Liver (tissue), 9 donors: ENCODE data around the gene SAV1. TPM values are rescaled to one million over a fixed set of nuclear protein-coding genes. Genes with fewer than 3 reads are reported as not detected.

Experiments used
- DNase-seq: peaks from one replicate; pipeline ENCODE4 v3.0.0-alpha.2; 2017; ENCODE audit warnings: low spot score
- H3K27ac ChIP-seq, 2 donors: one replicate each; pipeline ENCODE4 v1.7.0; 2013; ENCODE audit warnings: inconsistent platforms in 2 of 2, low read length in 2 of 2, control low read depth in 1 of 2, low read depth in 1 of 2, mild to moderate bottlenecking in 1 of 2
- H3K27me3 ChIP-seq, 4 donors: one replicate each; pipeline versions ENCODE4 v1.6.1 to v1.7.0; 2013; ENCODE audit warnings: low read length in 3 of 4, inconsistent platforms in 1 of 4, mild to moderate bottlenecking in 1 of 4, moderate library complexity in 1 of 4; ENCODE audit not compliant: control insufficient read depth in 4 of 4, insufficient read depth in 4 of 4
- H3K36me3 ChIP-seq, 4 donors: one replicate each; pipeline versions ENCODE4 v1.6.1 to v1.7.0; 2013; ENCODE audit warnings: low read length in 3 of 4, mild to moderate bottlenecking in 3 of 4, low read depth in 1 of 4, moderate library complexity in 1 of 4; ENCODE audit not compliant: control insufficient read depth in 4 of 4, insufficient read depth in 3 of 4
- H3K4me1 ChIP-seq, 4 donors: one replicate each; pipeline versions ENCODE4 v1.6.1 to v1.7.0; 2013; ENCODE audit warnings: low read length in 3 of 4, mild to moderate bottlenecking in 3 of 4, moderate library complexity in 1 of 4; ENCODE audit not compliant: control insufficient read depth in 4 of 4, insufficient read depth in 4 of 4
- H3K4me3 ChIP-seq, 3 donors: one replicate each; pipeline versions ENCODE4 v1.6.1 to v1.7.0; 2013; ENCODE audit warnings: low read length in 3 of 3, control low read depth in 1 of 3, low read depth in 1 of 3, mild to moderate bottlenecking in 1 of 3
- H3K9ac ChIP-seq, 2 donors: one replicate each; pipeline ENCODE4 v1.7.0; 2013; ENCODE audit warnings: low read length in 2 of 2, mild to moderate bottlenecking in 2 of 2, moderate library complexity in 2 of 2, control low read depth in 1 of 2, low read depth in 1 of 2
- H3K9me3 ChIP-seq, 4 donors: one replicate each; pipeline versions ENCODE4 v1.6.1 to v1.7.0; 2013; ENCODE audit warnings: low read length in 3 of 4; ENCODE audit not compliant: control insufficient read depth in 4 of 4
- FOXA1 ChIP-seq: IDR thresholded peaks from 2 replicates; pipeline ENCODE4 v1.6.1; 2016; ENCODE audit warnings: antibody characterized with exemption
- HNF4A ChIP-seq, 2 donors: conservative IDR thresholded peaks; 2 replicates each; pipeline ENCODE4 v1.6.1; 2016; ENCODE audit warnings: antibody characterized with exemption in 2 of 2, mild to moderate bottlenecking in 2 of 2
- JUND ChIP-seq, 2 donors: IDR thresholded peaks; 2 replicates each; pipeline ENCODE4 v1.6.1; 2016; ENCODE audit warnings: antibody characterized with exemption in 2 of 2
- NR2F2 ChIP-seq: IDR thresholded peaks from 2 replicates; pipeline ENCODE4 v1.6.1; 2016; ENCODE audit warnings: antibody characterized with exemption
- RAD21 ChIP-seq, 2 donors: IDR thresholded peaks; 2 replicates each; pipeline ENCODE4 v1.6.1; 2016; ENCODE audit warnings: antibody characterized with exemption in 2 of 2, mild to moderate bottlenecking in 2 of 2
- RXRA ChIP-seq, 2 donors: IDR thresholded peaks; 2 replicates each; pipeline ENCODE4 v1.6.1; 2017 to 2018; ENCODE audit warnings: antibody characterized with exemption in 2 of 2, mild to moderate bottlenecking in 1 of 2
- WGBS: extraction: QIAGEN DNeasy Blood & Tissue Kit; methylation state at CpG from one replicate; pipeline ENCODE4 v1.1.7; 2013; 5-methylcytosine and 5-hydroxymethylcytosine counted together
- polyA plus RNA-seq, 2 donors: library from polyadenylated mRNA; stranded (reverse) in 1 of 2; unstranded in 1 of 2; fragments of 200-250 nt in 1 of 2; fragments of >200 nt in 1 of 2; fragmentation: Nextera tagmentation in 1 of 2; extraction: Ambion mirVana in 1 of 2; gene quantifications; one replicate each; pipeline versions ENCODE4 v1.2.1 to v1.2.3, GENCODE V29; 2013 to 2015
- total RNA-seq, 2 donors: library from RNA; depleted of rRNA; stranded (reverse); fragments of >200 nt; gene quantifications; one replicate each; pipeline ENCODE4 v1.2.3, GENCODE V29; 2014
- TF ChIP-seq, protein P1 (sequence below): IDR thresholded peaks from 2 replicates; pipeline ENCODE4 v1.6.1; 2016; ENCODE audit warnings: antibody characterized with exemption
- TF ChIP-seq, protein P2 (sequence below): IDR thresholded peaks from 2 replicates; pipeline ENCODE4 v1.6.1; 2016; ENCODE audit warnings: antibody characterized with exemption, mild to moderate bottlenecking
- TF ChIP-seq, protein P3 (sequence below): fragments of 150-350 bp; IDR thresholded peaks from 2 replicates; pipeline ENCODE4 v1.5.1; 2017; ENCODE audit warnings: improper control_type of control experiment, low read depth, low read length; ENCODE audit not compliant: missing input control
- TF ChIP-seq, protein P4 (sequence below): IDR thresholded peaks from 2 replicates; pipeline ENCODE4 v1.6.1; 2016; ENCODE audit warnings: antibody characterized with exemption
- donor health status: healthy.
- donor health status: healthy.
- donor health status: healthy.
- donor health status: healthy.
- donor health status: healthy.

The SAV1 gene
- total and polyA plus RNA-seq, 4 donors = 4.9 to 14.0 (median 7.9) TPM

DNA sequence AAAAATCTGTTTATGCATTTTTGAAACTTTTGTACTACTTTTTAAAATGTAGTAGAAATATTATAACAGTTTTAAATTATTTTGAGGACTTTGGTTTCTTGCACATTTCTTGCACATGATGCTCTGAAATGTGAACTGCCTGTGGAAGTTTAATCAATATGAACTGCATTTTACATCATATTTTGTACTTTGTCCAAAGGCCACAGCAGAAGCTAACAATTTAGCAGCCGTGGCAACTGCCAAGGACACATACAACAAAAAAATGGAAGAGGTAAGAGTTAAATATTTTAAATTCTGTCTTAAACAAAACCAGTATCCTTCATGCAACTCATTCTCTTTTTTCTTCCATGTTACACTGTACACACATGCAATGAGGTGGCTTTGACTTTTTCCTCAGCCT lies 45.1 kb downstream of the SAV1 start:
- no peaks in the 10 kb centered on the region for H3K4me1 ChIP-seq
- TF ChIP-seq HNF4A (conservative IDR thresholded peaks at IDR 0.05) = peak; percentile 32 to 65
- TF ChIP-seq, protein P1, sequence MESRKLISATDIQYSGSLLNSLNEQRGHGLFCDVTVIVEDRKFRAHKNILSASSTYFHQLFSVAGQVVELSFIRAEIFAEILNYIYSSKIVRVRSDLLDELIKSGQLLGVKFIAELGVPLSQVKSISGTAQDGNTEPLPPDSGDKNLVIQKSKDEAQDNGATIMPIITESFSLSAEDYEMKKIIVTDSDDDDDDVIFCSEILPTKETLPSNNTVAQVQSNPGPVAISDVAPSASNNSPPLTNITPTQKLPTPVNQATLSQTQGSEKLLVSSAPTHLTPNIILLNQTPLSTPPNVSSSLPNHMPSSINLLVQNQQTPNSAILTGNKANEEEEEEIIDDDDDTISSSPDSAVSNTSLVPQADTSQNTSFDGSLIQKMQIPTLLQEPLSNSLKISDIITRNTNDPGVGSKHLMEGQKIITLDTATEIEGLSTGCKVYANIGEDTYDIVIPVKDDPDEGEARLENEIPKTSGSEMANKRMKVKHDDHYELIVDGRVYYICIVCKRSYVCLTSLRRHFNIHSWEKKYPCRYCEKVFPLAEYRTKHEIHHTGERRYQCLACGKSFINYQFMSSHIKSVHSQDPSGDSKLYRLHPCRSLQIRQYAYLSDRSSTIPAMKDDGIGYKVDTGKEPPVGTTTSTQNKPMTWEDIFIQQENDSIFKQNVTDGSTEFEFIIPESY = no peak
- WGBS = 41% methylated on average over 1 of the region's 1 CpG
- H3K36me3 ChIP-seq = no peaks in the 10 kb centered on the region
- no peak overlapping the region for H3K4me3 ChIP-seq
- no peak overlapping the region for H3K9ac ChIP-seq
- H3K27ac ChIP-seq = no peak overlapping the region
- no peaks in the 10 kb centered on the region for H3K27me3 ChIP-seq
- H3K9me3 ChIP-seq = no peaks in the 10 kb centered on the region
- no peak for DNase-seq

DNA sequence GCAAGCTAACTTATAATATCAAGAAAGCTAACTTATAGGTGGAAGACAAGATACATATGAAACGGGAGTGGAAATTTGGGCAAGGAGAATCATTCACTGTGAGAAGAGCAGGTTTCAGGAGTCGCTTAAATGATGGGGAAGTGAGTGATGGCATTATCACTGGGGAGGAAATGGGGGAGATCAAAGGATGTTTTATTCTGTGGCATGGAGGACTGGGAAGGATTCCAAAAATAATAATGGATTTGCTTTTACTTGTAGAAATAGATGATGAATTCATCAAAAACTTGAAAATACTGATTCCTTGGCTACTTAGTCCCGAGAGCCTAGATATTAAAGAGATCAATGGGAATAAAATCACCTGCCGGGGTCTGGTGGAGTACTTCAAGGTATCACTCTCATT lies 47.8 kb downstream of the SAV1 start:
- Histone ChIP-seq H3K27me3 (no peaks in the 10 kb centered on the region), H3K4me3 (no peak overlapping the region), H3K27ac (no peak overlapping the region), H3K9ac (no peak overlapping the region), H3K36me3 (no peaks in the 10 kb centered on the region), H3K4me1 (no peaks in the 10 kb centered on the region), H3K9me3 (no peaks in the 10 kb centered on the region)
- no peak for DNase-seq
- TF ChIP-seq FOXA1 (no peak), HNF4A (conservative IDR thresholded peaks at IDR 0.05) (no peak), RXRA (IDR thresholded peaks at IDR 0.05) (no peak), NR2F2 (no peak), JUND (IDR thresholded peaks at IDR 0.05) (no peak)
- TF ChIP-seq, protein P2, sequence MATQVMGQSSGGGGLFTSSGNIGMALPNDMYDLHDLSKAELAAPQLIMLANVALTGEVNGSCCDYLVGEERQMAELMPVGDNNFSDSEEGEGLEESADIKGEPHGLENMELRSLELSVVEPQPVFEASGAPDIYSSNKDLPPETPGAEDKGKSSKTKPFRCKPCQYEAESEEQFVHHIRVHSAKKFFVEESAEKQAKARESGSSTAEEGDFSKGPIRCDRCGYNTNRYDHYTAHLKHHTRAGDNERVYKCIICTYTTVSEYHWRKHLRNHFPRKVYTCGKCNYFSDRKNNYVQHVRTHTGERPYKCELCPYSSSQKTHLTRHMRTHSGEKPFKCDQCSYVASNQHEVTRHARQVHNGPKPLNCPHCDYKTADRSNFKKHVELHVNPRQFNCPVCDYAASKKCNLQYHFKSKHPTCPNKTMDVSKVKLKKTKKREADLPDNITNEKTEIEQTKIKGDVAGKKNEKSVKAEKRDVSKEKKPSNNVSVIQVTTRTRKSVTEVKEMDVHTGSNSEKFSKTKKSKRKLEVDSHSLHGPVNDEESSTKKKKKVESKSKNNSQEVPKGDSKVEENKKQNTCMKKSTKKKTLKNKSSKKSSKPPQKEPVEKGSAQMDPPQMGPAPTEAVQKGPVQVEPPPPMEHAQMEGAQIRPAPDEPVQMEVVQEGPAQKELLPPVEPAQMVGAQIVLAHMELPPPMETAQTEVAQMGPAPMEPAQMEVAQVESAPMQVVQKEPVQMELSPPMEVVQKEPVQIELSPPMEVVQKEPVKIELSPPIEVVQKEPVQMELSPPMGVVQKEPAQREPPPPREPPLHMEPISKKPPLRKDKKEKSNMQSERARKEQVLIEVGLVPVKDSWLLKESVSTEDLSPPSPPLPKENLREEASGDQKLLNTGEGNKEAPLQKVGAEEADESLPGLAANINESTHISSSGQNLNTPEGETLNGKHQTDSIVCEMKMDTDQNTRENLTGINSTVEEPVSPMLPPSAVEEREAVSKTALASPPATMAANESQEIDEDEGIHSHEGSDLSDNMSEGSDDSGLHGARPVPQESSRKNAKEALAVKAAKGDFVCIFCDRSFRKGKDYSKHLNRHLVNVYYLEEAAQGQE = no peak
- TF ChIP-seq, protein P3, sequence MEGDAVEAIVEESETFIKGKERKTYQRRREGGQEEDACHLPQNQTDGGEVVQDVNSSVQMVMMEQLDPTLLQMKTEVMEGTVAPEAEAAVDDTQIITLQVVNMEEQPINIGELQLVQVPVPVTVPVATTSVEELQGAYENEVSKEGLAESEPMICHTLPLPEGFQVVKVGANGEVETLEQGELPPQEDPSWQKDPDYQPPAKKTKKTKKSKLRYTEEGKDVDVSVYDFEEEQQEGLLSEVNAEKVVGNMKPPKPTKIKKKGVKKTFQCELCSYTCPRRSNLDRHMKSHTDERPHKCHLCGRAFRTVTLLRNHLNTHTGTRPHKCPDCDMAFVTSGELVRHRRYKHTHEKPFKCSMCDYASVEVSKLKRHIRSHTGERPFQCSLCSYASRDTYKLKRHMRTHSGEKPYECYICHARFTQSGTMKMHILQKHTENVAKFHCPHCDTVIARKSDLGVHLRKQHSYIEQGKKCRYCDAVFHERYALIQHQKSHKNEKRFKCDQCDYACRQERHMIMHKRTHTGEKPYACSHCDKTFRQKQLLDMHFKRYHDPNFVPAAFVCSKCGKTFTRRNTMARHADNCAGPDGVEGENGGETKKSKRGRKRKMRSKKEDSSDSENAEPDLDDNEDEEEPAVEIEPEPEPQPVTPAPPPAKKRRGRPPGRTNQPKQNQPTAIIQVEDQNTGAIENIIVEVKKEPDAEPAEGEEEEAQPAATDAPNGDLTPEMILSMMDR = no peak
- WGBS = 84% methylated on average over 4 of the region's 4 CpGs

DNA sequence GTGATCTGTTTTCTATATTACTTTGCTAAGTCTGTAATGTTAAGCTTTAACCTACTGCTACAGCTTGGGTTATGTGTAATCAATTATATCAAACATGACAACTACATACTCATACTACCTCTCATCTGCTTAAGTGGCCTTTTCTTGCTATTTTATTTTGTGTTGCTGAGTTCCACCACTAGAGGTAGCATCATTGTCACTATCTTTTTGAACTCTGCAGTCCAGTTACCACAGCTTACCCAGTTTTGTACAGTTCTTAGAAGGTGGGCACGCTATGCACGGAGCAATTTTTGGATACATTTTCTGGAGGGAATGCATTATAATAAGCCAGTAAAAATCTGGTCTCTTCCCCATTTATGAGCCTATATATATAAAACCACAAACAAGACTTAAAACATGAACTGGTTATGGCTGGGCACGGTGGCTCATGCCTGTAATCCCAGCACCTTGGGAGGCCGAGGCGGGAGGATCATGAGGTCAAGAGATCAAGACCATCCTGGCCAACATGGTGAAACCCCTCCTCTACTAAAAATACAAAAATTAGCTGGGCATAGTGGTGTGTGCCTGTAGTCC lies 48.5 kb downstream of the SAV1 start:
- no peak overlapping the region for H3K4me3 ChIP-seq
- H3K27me3 ChIP-seq = no peaks in the 10 kb centered on the region
- H3K9ac ChIP-seq = no peak overlapping the region
- no peaks in the 10 kb centered on the region for H3K9me3 ChIP-seq
- 73% methylated on average over 5 of the region's 5 CpGs for WGBS
- no peaks in the 10 kb centered on the region for H3K36me3 ChIP-seq
- no peak overlapping the region for H3K27ac ChIP-seq
- no peak for DNase-seq
- H3K4me1 ChIP-seq = no peaks in the 10 kb centered on the region
- TF ChIP-seq, protein P4, sequence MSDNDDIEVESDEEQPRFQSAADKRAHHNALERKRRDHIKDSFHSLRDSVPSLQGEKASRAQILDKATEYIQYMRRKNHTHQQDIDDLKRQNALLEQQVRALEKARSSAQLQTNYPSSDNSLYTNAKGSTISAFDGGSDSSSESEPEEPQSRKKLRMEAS = no peak
- peak; percentile 73 to 81 for TF ChIP-seq RAD21 (IDR thresholded peaks at IDR 0.05)
- TF ChIP-seq, protein P3 = peak; percentile 52
